ENCODE measurements around the gene IL31. TPM values are rescaled to one million over a fixed set of nuclear protein-coding genes. Genes with fewer than 3 reads are reported as not detected.

IL31 gene
- total RNA-seq, 2 donors from 2014 or later, result not detected

- H3K27me3 ChIP-seq, result peaks cover 0 to 11% of the 10 kb centered on the region in 2 donors
- no peak overlapping the region for H3K27ac ChIP-seq
- 73 to 76% methylated on average over 7 to 8 of the region's 8 CpGs for WGBS, 2 donors
- DNase-seq, result no peak
- H3K4me3 ChIP-seq, result no peak overlapping the region
- peaks cover 4 to 5% of the 10 kb centered on the region in 2 donors for H3K36me3 ChIP-seq (replicated peaks in 1 of 2; ENCODE audit: insufficient read depth in 1 of 2, low read depth in 2 of 2)
- no peak for TF ChIP-seq CTCF (IDR thresholded peaks at IDR 0.05)
- no peak for TF ChIP-seq POLR2A (IDR thresholded peaks at IDR 0.05)
- no peaks in the 10 kb centered on the region for H3K9me3 ChIP-seq
- intact Hi-C loops (cut with DNase I), result no loop called here
- H3K4me1 ChIP-seq, result peaks cover 21% of the 10 kb centered on the region
- ATAC-seq, result no peak
Measured at GRCh38 chr12:122207391-122207790, 33.4 kb upstream of the IL31 start.

GRCh38 chr12:122206976-122207375 is 33.0 kb upstream of the IL31 start:
- intact Hi-C loops (cut with DNase I), result no loop called here
- DNase-seq, result no peak
- H3K9me3 ChIP-seq, result no peaks in the 10 kb centered on the region
- no peak overlapping the region for H3K27ac ChIP-seq
- no peak for ATAC-seq
- peaks cover 0 to 11% of the 10 kb centered on the region in 2 donors for H3K27me3 ChIP-seq
- peaks cover 4 to 5% of the 10 kb centered on the region in 2 donors for H3K36me3 ChIP-seq (replicated peaks in 1 of 2; ENCODE audit: insufficient read depth in 1 of 2, low read depth in 2 of 2)
- 95 to 100% methylated on average over 2 to 5 of the region's 8 CpGs for WGBS, 2 donors
- peaks cover 21% of the 10 kb centered on the region for H3K4me1 ChIP-seq
- no peak overlapping the region for H3K4me3 ChIP-seq
- TF ChIP-seq POLR2A (IDR thresholded peaks at IDR 0.05), result no peak
- TF ChIP-seq CTCF (IDR thresholded peaks at IDR 0.05), result no peak

- intact Hi-C loops (cut with DNase I), result no loop called here
- no peaks in the 10 kb centered on the region for H3K9me3 ChIP-seq
- 57 to 58% methylated on average over 24 to 27 of the region's 27 CpGs for WGBS, 2 donors
- DNase-seq, result no peak
- no peak overlapping the region for H3K27ac ChIP-seq
- H3K36me3 ChIP-seq (replicated peaks in 1 of 2; ENCODE audit: insufficient read depth in 1 of 2, low read depth in 2 of 2), result peaks cover 3 to 4% of the 10 kb centered on the region in 2 donors
- ATAC-seq, result no peak
- TF ChIP-seq POLR2A (IDR thresholded peaks at IDR 0.05), result peak in 1 of 3 donors; percentile 4
- TF ChIP-seq CTCF (IDR thresholded peaks at IDR 0.05), result no peak
- H3K4me1 ChIP-seq, result peaks cover 21% of the 10 kb centered on the region
- peaks cover 0 to 17% of the 10 kb centered on the region in 2 donors for H3K27me3 ChIP-seq
- no peak overlapping the region for H3K4me3 ChIP-seq
Measured at GRCh38 chr12:122206111-122206881, 32.3 kb upstream of the IL31 start.

- H3K9me3 ChIP-seq, result no peaks in the 10 kb centered on the region
- H3K27me3 ChIP-seq, result peaks cover 0 to 20% of the 10 kb centered on the region in 2 donors
- DNase-seq, result no peak
- no peak overlapping the region for H3K27ac ChIP-seq
- 46 to 54% methylated on average over 23 of the region's 23 CpGs for WGBS, 2 donors
- H3K4me3 ChIP-seq, result no peak overlapping the region
- intact Hi-C loops (cut with DNase I), result no loop called here
- H3K4me1 ChIP-seq, result peaks cover 21% of the 10 kb centered on the region
- H3K36me3 ChIP-seq (replicated peaks in 1 of 2; ENCODE audit: insufficient read depth in 1 of 2, low read depth in 2 of 2), result peaks cover 3 to 4% of the 10 kb centered on the region in 2 donors
- no peak for ATAC-seq
- TF ChIP-seq POLR2A (IDR thresholded peaks at IDR 0.05), result no peak
- no peak for TF ChIP-seq CTCF (IDR thresholded peaks at IDR 0.05)
Measured at GRCh38 chr12:122205053-122205925, 31.3 kb upstream of the IL31 start.
